Stimulated activated CD4-positive, alpha-beta T cell treated with anti-CD3 and anti-CD28 coated beads, Interleukin-12 subunit alpha, Interleukin-12 subunit beta, amount 100 ng/mL, for 48 hours (primary cell): Measurements from ENCODE around the gene ABCC4.
"Not testable (repeated sequence)": the region's sequence is repeated elsewhere in the genome, so short reads cannot be mapped to it uniquely, and the experiment has no call there.

Source experiments
- DNase-seq, 3 donors: peaks; one replicate each; pipeline ENCODE4 v3.0.0-alpha.2; 2020; ENCODE audit warnings: low read depth in 2 of 3, low spot score in 1 of 3

ABCC4 gene

DNA sequence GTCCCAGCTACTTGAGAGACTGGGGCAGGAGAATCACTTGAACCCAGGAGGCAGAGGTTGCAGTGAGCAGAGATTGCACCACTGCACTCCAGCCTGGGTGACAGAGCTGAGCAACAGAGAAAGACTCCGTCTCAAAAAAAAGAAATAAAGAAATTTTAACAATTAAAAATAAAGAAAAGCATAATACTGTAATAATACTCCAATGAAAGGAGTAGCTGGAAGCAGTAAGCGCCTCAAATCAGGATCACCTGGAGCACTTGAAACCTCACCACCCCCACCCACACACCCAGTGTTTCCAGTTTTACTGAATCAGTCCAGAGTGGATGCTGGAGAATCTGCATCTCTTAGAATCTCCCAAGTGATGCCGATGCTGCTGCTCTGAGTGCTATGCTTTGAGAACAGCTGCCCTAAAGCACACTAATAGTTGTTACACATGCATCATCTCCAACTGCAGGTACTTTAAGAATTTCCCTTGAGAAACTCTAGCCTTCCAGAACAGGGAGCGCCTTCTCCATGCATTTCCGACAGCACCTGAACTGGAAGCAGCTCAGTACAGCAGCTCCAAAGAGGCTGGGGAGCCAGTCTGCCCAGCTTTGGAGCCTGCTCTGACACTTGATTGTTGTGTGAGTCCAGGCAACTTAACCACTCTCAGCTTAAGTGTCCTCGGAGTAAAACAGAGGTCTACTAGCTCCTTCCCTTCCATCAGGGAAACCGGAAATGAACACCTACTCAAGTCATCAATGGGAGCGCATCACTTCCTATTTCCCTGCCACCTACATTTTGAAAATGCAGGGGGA is 2.9 kb downstream of the ABCC4 start:
- DNase-seq, result no peak

GRCh38 chr13:95296326-95296925 is 4.8 kb downstream of the ABCC4 start:
- DNase-seq, result no peak

DNA sequence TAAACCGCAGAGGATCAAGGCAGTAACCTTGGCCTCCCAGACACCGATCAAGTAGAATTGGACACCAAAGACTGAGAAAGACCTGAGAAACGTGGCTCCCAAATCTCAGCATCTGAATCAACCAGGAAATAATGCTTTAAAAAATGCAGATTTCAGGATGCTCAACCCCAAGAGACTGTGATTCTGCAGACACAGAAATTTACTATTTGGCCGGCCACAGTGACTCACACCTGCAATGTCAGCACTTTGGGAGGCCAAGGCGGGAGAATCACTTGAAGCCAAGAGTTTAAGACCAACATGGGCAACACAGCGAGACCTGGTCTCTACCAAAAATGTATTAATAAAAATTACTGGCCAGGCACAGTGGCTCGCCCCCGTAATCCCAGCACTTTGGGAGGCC is 6.2 kb downstream of the ABCC4 start:
- DNase-seq, result no peak

- DNase-seq, result no peak
Observed at GRCh38 chr13:95292622-95293021, 8.6 kb downstream of the ABCC4 start.

- DNase-seq, result not testable (repeated sequence)
Observed at GRCh38 chr13:95289901-95290300, 11.3 kb downstream of the ABCC4 start.

- no peak for DNase-seq
Observed at GRCh38 chr13:95289020-95289444, 12.2 kb downstream of the ABCC4 start.

- DNase-seq, result no peak
Observed at GRCh38 chr13:95284436-95284835, 16.8 kb downstream of the ABCC4 start.

- DNase-seq, result no peak
Observed at GRCh38 chr13:95279016-95279415, 22.2 kb downstream of the ABCC4 start.

- no peak for DNase-seq
Observed at GRCh38 chr13:95276037-95276505, 25.2 kb downstream of the ABCC4 start.

- DNase-seq, result no peak
Observed at GRCh38 chr13:95275322-95276036, 25.8 kb downstream of the ABCC4 start.

DNA sequence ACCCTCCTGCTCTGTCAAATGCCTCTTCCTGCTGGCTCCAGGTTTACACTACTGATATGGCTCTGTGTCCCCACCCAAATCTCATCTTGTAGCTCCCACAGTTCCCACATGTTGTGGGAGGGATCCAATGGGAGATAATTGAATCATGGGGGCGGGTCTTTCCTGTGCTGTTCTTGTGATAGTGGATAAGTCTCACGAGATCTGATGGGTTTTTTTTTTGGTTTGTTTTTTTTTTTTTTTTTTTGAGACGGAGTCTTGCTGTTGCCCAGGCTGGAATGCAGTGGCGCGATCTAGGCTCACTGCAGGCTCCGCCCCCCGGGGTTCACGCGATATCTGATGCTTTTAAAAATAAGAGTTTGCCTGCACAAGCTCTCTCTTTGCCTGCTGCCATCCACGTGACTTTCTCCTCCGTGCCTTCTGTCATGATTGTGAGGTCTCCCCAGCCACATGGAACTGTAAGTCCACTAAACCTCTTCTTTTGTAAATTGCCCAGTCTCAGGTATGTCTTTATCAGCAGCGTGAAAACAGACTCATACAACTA is 27.6 kb downstream of the ABCC4 start:
- not testable (repeated sequence) for DNase-seq

DNA sequence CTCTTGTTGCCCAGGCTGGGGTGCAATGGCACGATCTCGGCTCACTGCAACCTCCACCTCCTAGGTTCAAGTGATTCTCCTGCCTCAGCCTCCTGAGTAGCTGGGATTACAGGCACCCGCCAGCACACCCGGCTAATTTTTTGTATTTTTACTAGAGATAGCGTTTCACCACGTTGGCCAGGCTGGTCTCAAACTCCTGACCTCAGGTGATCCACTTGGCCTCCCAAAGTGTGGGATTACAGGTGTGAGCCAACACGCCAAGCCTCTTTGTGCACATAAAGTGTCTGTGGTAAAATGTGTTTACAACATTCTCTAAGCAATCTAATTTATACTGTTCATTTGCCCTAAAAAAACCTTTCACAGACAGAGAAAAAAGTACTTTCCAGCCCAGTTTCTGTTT is 29.2 kb downstream of the ABCC4 start:
- DNase-seq, result not testable (repeated sequence)

- no peak for DNase-seq
Observed at GRCh38 chr13:95269756-95270155, 31.5 kb downstream of the ABCC4 start.

- DNase-seq, result not testable (repeated sequence)
Observed at GRCh38 chr13:95268343-95269065, 32.7 kb downstream of the ABCC4 start.

DNA sequence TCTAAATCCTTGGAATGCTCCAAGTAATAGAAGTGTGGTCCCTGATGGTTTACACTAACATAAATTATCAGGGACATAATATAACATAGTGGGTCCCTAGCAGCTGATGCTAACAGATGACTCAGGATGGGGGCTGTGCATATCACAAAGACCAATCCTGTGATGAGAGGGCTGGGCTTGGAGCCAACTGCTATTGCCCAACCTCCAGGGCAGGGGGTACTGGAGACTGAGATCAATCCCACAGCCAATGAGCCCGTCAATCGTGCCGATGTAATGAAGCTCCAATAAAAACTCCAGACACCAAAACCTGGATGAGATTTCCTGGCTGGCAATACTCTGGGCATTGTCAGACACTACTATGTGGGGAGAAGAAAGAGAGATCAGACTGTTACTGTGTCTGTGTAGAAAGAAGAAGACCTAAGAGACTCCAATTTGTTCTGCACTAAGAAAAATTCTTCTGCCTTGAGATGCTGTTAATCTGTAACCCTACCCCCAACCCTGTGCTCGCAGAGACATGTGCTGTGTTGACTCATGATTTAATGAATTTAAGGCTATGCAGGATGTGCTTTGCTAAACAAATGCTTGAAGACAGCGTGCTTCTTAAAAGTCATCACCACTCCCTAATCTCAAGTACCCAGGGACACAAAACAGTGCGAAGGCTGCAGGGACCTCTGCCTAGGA is 33.4 kb downstream of the ABCC4 start:
- DNase-seq, result no peak

DNA sequence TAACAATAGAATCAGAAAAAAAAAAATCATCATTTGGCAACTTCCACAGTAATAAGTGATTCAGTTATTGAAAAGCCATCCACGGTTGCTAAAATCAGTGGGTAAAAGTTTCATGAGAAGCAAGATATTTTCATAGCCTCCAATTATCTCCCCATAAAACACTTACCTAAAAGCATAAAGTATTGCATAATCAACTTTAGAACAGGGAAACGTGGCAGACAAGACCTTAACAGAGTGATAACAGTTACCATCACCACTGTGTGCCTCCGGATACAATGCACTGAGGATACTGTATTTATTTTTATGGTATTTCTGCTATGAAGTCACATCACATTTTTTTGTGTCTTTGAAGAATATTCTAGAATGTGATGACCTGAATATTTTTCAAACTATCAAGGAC is 37.0 kb downstream of the ABCC4 start:
- no peak for DNase-seq

DNA sequence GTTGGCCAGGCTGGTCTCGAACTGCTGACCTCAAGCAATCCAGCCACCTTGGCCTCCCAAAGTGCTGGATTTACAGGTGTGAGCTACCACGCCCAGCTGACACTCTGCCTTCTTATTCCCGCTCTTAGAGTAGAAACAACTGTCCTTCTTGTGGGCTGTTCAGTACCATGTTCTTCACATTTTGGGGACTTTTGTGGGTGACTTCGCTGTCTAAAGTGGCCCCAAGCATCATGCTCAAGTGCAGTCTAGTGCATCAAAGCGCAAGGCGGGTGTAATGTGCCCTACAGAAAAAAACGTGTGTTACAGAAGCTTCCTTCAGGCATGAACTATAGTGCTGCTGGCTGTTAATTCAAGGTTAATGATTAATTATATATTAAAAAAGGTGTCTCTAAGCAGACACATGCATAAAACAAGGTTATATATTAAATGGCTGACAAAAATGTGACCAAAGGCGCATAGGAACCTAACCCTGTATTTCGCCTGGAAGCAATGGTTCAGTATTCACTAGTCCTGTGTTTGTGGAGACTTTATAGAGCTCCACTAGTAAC is 38.3 kb downstream of the ABCC4 start:
- no peak for DNase-seq

- no peak for DNase-seq
Observed at GRCh38 chr13:95261956-95262355, 39.3 kb downstream of the ABCC4 start.

DNA sequence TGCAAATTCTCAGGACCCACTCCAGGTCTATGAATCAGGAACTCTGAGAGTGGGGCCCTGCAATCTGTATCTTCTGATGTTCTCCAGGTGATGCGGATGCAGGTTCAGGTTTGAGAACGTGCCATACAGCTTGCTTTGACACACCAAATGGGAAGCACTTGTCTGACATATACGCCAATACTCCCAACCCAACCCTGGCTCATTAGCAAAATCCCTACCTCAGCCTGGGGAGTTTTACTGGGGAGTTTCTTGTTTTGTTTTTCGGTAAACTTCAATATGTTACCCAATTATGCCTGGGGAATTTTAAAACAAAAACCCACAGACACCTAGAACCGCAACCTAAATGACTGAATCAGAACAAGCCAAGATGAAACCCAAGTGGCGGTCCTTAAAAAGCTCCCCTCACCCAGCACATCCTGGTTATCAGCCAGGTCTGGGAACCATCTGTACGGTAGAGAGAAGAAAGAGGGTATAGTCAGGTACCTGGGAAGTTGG is 41.2 kb downstream of the ABCC4 start:
- DNase-seq, result no peak

- no peak for DNase-seq
Observed at GRCh38 chr13:95258619-95259194, 42.5 kb downstream of the ABCC4 start.
